Hepatocyte (in vitro differentiated cells): Measurements from ENCODE around the gene SLC35G6.

ENCODE experiments used
- CTCF ChIP-seq: fragments of 200-600 bp; sonication (generic); IDR thresholded peaks from 2 replicates; pipeline ENCODE4 v1.5.1; 2016; ENCODE audit warnings: antibody characterized with exemption, mild to moderate bottlenecking; ENCODE audit not compliant: poor library complexity
- EZH2phosphoT487 ChIP-seq: fragments of 200-600 bp; sonication (generic); IDR thresholded peaks from one replicate; pipeline ENCODE4 v1.6.1; 2018; ENCODE audit warnings: antibody characterized with exemption, mild to moderate bottlenecking, low read depth, moderate library complexity; ENCODE audit not compliant: unreplicated experiment, severe bottlenecking

GRCh38 chr17:7508846-7509245 lies 27.6 kb downstream of the SLC35G6 start:
- TF ChIP-seq CTCF (no peak), EZH2phosphoT487 (no peak)
